Endometrial microvascular endothelial cells (primary cell): ENCODE measurements around the gene DMRT3. TPM values are rescaled to one million over a fixed set of nuclear protein-coding genes. Genes with fewer than 3 reads are reported as not detected.
"Not testable (repeated sequence)": the region's sequence is repeated elsewhere in the genome, so short reads cannot be mapped to it uniquely, and the experiment has no call there.

Source experiments
- in situ Hi-C: cut with HindIII; loops from 2 replicates; pipeline ENCODE4 v1.10.0; 2017; ENCODE audit warnings: low sequenced_read_pairs, low pct_unique_long_range_greater_than_20kb; ENCODE audit errors: inconsistent ontology term
- total RNA-seq: library from RNA; depleted of rRNA; stranded (reverse); fragments of >200 nt; gene quantifications from one replicate; pipeline ENCODE4 v1.2.3, GENCODE V29; 2015; ENCODE audit errors: inconsistent ontology term

The DMRT3 gene
- total RNA-seq, 1 donor from 2014 or later = not detected

DNA sequence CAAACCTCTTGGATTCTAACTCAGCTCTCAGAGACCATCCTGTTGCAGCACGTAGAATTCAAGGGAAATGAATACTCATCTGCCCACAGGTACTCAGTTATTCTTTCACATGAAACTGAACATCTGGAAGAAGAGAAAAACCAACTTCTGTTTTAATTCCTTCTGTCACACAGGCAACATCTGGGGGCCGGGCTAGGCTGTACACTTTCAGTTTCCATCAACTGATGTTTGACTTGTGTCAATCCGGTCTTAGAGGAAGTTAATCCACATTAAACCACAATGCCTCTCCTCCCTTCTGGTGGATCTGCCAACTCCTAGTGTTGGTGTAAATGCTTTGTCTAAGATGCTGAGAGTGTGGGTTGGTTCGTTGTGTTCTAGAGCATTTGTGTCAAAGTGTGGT is 17.6 kb downstream of the DMRT3 start:
- in situ Hi-C loops = no loop called here

DNA sequence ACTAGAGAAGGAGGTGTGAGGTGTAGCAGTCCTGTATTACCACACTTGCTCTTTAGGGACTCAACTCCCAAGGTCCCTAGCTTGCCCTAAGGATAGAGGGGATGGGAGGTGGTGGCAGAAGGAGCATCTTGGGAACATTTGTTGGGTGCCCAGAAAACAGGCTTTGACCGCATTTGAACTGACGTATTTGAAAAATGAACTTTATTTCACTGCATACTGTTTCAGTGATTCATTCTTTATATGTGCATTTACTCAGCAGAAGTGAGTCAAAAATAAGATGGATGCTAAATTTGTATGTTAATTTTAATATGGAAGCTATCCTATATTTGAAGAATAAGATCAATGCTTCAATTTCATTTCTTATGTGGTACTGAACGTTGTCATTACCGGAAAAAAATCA is 18.7 kb downstream of the DMRT3 start:
- in situ Hi-C loops = no loop called here

GRCh38 chr9:995781-996180 is 19.3 kb downstream of the DMRT3 start:
- in situ Hi-C loops = no loop called here

GRCh38 chr9:998299-999110 is 22.1 kb downstream of the DMRT3 start:
- in situ Hi-C loops = not testable (repeated sequence)

DNA sequence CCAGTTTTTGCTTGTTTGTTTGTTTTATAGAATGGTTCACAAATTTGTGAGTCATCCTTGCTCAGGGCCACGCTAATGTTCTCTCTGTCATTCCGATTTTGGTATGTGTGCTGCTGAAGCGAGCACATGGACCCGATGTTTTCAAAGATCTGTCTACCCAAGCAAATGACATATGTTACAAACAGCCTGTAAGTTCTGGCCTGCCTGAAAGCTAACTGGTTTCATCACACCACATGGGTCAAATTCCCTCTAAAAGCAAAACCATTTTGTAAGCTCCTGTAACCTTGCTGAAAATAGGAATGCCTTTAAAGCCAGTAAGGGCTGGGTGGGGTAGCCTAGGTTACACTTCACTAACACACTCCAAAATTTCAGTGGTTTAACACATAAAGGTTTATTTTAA is 25.4 kb downstream of the DMRT3 start:
- in situ Hi-C loops = no loop called here

DNA sequence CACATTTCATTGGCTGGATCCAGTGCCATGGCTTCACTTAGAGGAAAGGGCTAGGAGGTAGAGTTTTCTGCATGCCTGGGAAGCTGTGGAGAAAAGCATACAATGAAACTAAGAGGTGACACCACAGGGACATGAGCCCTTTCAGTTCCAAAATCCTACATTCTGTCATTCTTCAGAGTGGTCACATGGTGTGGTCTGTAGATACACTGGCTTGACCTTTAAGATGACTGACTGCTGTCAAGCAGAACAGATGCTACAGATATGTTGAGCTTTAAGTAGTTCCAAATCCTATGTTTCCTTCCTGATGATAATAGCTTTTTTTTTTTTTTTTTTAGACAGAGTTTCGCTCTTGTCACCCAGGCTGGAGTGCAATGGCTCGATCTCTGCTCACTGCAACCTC is 26.2 kb downstream of the DMRT3 start:
- in situ Hi-C loops = no loop called here

DNA sequence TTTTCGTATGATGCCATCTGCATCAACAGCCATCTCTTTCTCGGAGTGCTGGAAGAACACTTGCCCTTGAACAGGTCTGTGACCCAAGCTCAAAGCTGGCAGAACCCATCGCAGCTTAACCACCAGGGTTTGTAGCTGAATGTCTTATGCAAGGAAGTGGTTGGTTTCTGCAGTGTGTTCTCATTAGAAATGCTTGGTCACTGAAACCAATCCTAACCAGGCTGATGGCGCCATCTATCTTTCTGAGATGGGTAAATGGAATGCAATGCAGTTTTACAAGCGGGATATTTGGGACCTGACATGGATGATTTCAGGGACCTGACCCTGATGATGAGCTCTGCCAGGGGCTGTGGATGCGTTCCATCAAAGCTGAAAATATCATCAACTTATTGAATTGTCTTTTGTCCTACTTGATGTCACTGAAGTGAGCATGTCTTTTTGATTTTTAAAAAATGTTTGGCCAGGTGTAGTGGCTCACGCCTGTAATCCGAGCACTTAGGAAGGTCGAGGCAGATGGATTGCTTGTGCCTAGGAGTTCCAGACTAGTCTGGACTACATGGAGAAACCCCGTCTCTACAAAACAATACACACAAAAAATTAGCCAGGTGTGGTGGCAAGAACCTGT is 28.7 kb downstream of the DMRT3 start:
- in situ Hi-C loops = no loop called here

DNA sequence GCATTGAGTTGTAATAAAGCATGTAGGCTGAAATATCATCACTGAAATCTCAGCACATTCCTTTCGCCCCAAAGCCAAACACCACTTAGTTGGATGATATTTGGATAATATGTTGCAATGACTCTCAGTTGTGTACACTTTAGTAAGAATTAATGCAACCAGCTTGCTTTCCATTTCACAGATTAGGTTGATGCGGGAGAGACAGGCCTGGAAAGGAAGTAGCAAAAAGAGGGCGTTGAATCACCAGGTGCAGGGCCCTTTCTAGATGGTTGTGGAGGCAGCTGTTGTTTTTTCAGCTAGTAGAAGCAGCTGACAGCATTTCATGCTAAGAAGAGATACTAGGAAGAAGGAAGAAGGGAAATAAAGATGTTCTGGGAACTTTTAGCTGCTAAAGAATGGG is 30.9 kb downstream of the DMRT3 start:
- in situ Hi-C loops = no loop called here

GRCh38 chr9:1008216-1008615 is 31.8 kb downstream of the DMRT3 start:
- in situ Hi-C loops = no loop called here

GRCh38 chr9:1009101-1009707 is 32.7 kb downstream of the DMRT3 start:
- in situ Hi-C loops = no loop called here

- in situ Hi-C loops = no loop called here
These were observed 36.6 kb downstream of the DMRT3 start for GRCh38 chr9:1013021-1013420.

DNA sequence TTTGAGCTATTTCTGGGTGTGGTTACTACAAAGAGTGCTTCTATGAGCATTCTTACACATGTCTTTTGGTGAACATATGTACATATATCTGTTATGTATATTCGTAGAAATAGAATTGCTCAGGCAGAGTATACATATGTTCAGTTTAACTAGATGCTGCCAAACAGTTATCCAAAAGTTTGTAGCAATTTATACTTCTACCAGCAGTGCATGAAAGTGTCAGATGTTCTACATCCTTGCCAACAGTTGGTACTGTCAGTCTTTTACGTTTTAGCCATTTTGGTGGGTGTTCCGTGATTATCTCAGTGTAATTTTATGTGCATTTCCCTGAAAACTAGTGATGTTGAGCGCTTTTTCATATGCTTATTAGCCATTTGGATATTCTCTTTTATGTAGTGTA is 37.8 kb downstream of the DMRT3 start:
- in situ Hi-C loops = no loop called here

DNA sequence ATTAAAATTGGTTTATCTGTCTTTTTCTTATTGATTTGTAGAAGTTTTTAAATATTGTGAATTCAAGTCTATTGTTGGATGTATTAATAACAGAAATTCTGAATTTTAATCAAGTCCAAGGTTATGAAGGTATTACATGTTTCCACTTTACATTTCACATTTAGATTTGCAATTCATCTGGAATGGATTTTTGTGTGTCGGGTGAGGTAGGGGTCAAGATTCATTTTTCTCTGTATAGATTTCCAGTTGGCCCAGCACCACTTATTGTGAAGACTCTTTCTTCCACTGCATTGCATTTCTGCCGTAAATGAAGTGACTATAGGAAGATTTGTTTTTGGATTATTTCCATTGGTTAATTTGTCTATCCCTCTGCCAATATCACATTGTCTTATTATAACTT is 38.2 kb downstream of the DMRT3 start:
- in situ Hi-C loops = no loop called here

GRCh38 chr9:1018121-1018520 is 41.7 kb downstream of the DMRT3 start:
- in situ Hi-C loops = no loop called here

- in situ Hi-C loops = no loop called here
These were observed 47.7 kb downstream of the DMRT3 start for GRCh38 chr9:1024112-1024511.

DNA sequence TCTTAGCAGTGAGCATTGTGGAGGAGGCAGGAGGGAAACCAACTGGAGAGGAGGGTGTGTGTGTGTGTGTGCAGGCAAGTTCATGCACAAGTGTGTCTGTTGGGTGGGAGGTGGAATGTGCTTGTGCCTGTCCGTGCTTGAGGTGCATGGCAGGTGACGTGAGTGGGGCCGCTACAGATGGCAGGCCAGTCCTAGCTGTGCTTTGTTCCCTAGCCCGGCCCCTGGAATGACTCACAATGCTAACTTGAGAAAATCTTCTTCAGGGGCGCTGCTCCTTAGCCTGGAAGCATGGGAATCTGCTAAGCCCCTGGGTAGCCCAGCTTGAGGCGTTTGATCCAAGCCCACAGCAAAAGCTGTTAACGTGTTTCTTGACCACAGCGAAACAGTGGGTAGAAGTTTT is 48.7 kb downstream of the DMRT3 start:
- in situ Hi-C loops = no loop called here

GRCh38 chr9:1026219-1026618 is 49.8 kb downstream of the DMRT3 start:
- in situ Hi-C loops = no loop called here

GRCh38 chr9:1028501-1029190 is 52.2 kb downstream of the DMRT3 start:
- in situ Hi-C loops = no loop called here

- in situ Hi-C loops = no loop called here
These were observed 55.6 kb downstream of the DMRT3 start for GRCh38 chr9:1031951-1032601.
